GM18907 (cell line): ENCODE results near the gene TXNDC17.
"Not testable (repeated sequence)": the region's sequence is repeated elsewhere in the genome, so short reads cannot be mapped to it uniquely, and the experiment has no call there.

Source experiments
- ATAC-seq: cut with Tn5 transposase; IDR thresholded peaks from one replicate; pipeline ENCODE4 v1.9.1; 2021; ENCODE audit warnings: mild to moderate bottlenecking, moderate library complexity; ENCODE audit not compliant: unreplicated experiment

TXNDC17 gene

GRCh38 chr17:6682339-6682738 is 41.5 kb downstream of the TXNDC17 start:
- no peak for ATAC-seq

GRCh38 chr17:6683081-6683684 is 42.3 kb downstream of the TXNDC17 start:
- no peak for ATAC-seq

- no peak for ATAC-seq
These were observed 43.0 kb downstream of the TXNDC17 start for GRCh38 chr17:6683730-6684459.

- ATAC-seq = no peak
These were observed 43.6 kb downstream of the TXNDC17 start for GRCh38 chr17:6684460-6684783.

GRCh38 chr17:6684881-6685767 is 44.3 kb downstream of the TXNDC17 start:
- no peak for ATAC-seq

GRCh38 chr17:6686026-6686425 is 45.2 kb downstream of the TXNDC17 start:
- no peak for ATAC-seq

GRCh38 chr17:6688944-6689343 is 48.1 kb downstream of the TXNDC17 start:
- ATAC-seq = no peak

GRCh38 chr17:6690641-6691040 is 49.8 kb downstream of the TXNDC17 start:
- ATAC-seq = no peak

GRCh38 chr17:6691546-6691945 is 50.7 kb downstream of the TXNDC17 start:
- no peak for ATAC-seq

GRCh38 chr17:6691958-6692357 is 51.1 kb downstream of the TXNDC17 start:
- ATAC-seq = not testable (repeated sequence)
